ENCODE measurements around the gene SMARCA2. TPM values are rescaled to one million over a fixed set of nuclear protein-coding genes. Genes with fewer than 3 reads are reported as not detected.

The SMARCA2 gene
- total RNA-seq, 1 donor from 2014 or later = 131 TPM

GRCh38 chr9:1998111-1998510, 17.0 kb upstream of the SMARCA2 start:
- Mint-ChIP-seq H3K4me3 (no peak overlapping the region), H3K27ac (no peak overlapping the region), H3K9me3 (no peaks in the 10 kb centered on the region), H3K27me3 (peaks cover 8% of the 10 kb centered on the region), H3K4me1 (ENCODE audit: unreplicated experiment) (no peaks in the 10 kb centered on the region), H3K36me3 (peaks cover 4% of the 10 kb centered on the region)
- TF ChIP-seq CTCF (conservative IDR thresholded peaks at IDR 0.05) = no peak
- DNase-seq (ENCODE audit: extremely low spot score, unreplicated experiment) = no peak

GRCh38 chr9:2000314-2000713, 14.8 kb upstream of the SMARCA2 start:
- H3K27ac Mint-ChIP-seq = no peak overlapping the region
- TF ChIP-seq CTCF (conservative IDR thresholded peaks at IDR 0.05) = no peak
- H3K4me1 Mint-ChIP-seq (ENCODE audit: unreplicated experiment) = no peaks in the 10 kb centered on the region
- peaks cover 4% of the 10 kb centered on the region for H3K36me3 Mint-ChIP-seq
- H3K27me3 Mint-ChIP-seq = peaks cover 10% of the 10 kb centered on the region
- H3K4me3 Mint-ChIP-seq = no peak overlapping the region
- no peaks in the 10 kb centered on the region for H3K9me3 Mint-ChIP-seq
- no peak for DNase-seq (ENCODE audit: extremely low spot score, unreplicated experiment)

- no peaks in the 10 kb centered on the region for H3K36me3 Mint-ChIP-seq
- peaks cover under 1% of the 10 kb centered on the region for H3K4me1 Mint-ChIP-seq (ENCODE audit: unreplicated experiment)
Observed at GRCh38 chr9:2008372-2008771, 6.8 kb upstream of the SMARCA2 start.

GRCh38 chr9:2012347-2012746, 2.8 kb upstream of the SMARCA2 start:
- H3K36me3 Mint-ChIP-seq = no peaks in the 10 kb centered on the region
- peaks cover 19% of the 10 kb centered on the region for H3K27me3 Mint-ChIP-seq
- TF ChIP-seq CTCF (conservative IDR thresholded peaks at IDR 0.05) = no peak
- H3K4me3 Mint-ChIP-seq = no peak overlapping the region
- no peaks in the 10 kb centered on the region for H3K9me3 Mint-ChIP-seq
- H3K27ac Mint-ChIP-seq = no peak overlapping the region
- H3K4me1 Mint-ChIP-seq (ENCODE audit: unreplicated experiment) = peaks cover 8% of the 10 kb centered on the region
- no peak for DNase-seq (ENCODE audit: extremely low spot score, unreplicated experiment)

More at GRCh38 chr9:2008372-2008771, 6.8 kb upstream of the SMARCA2 start:
- Mint-ChIP-seq H3K9me3 (no peaks in the 10 kb centered on the region), H3K27ac (no peak overlapping the region), H3K4me3 (no peak overlapping the region), H3K27me3 (peaks cover 19% of the 10 kb centered on the region)
- DNase-seq (ENCODE audit: extremely low spot score, unreplicated experiment) = no peak
- TF ChIP-seq CTCF (conservative IDR thresholded peaks at IDR 0.05) = no peak

GRCh38 chr9:2013743-2014475, 1.2 kb upstream of the SMARCA2 start:
- Mint-ChIP-seq H3K27ac (peak overlapping the region; percentile 100), H3K27me3 (peaks cover 24% of the 10 kb centered on the region), H3K4me3 (peak overlapping the region; percentile 99), H3K4me1 (ENCODE audit: unreplicated experiment) (peaks cover 20% of the 10 kb centered on the region), H3K36me3 (no peaks in the 10 kb centered on the region), H3K9me3 (no peaks in the 10 kb centered on the region)
- TF ChIP-seq CTCF (conservative IDR thresholded peaks at IDR 0.05) = no peak
- DNase-seq (ENCODE audit: extremely low spot score, unreplicated experiment) = no peak
